SK-N-MC (cell line): ENCODE measurements around the gene OR13J1.

Experiments
- DNase-seq: peaks from one replicate; pipeline ENCODE4 v3.0.0-alpha.2; 2011; ENCODE audit warnings: low read depth, low spot score
- H3K27ac ChIP-seq: fragments of 200-600 bp; sonication (generic); 2 replicates; pipeline ENCODE4 v1.5.1; 2016; ENCODE audit warnings: mixed run types
- H3K36me3 ChIP-seq: fragments of 200-600 bp; sonication (generic); 2 replicates; pipeline ENCODE4 v1.6.1; 2017; ENCODE audit warnings: antibody characterized with exemption, low read length, mixed read lengths; ENCODE audit not compliant: insufficient read depth
- H3K4me3 ChIP-seq: fragments of 200-600 bp; sonication (generic); 2 replicates; pipeline ENCODE4 v1.5.1; 2016
- H3K9ac ChIP-seq: fragments of 200-600 bp; sonication (generic); 2 replicates; pipeline ENCODE4 v1.8.0; 2017; ENCODE audit warnings: mixed run types, mixed read lengths; ENCODE audit not compliant: insufficient read length
- H3K9me3 ChIP-seq: fragments of 200-600 bp; sonication (generic); 2 replicates; pipeline ENCODE4 v1.6.1; 2017; ENCODE audit warnings: low read depth, mild to moderate bottlenecking, antibody characterized with exemption, low read length, moderate library complexity, mixed read lengths
- EZH2 ChIP-seq: fragments of 200-600 bp; sonication (generic); IDR thresholded peaks from one replicate; pipeline ENCODE4 v1.6.1; 2017; ENCODE audit warnings: antibody characterized with exemption
- FOXP2 ChIP-seq: optimal IDR thresholded peaks from 2 replicates; pipeline ENCODE3; 2011; ENCODE audit warnings: mild to moderate bottlenecking, moderate library complexity; ENCODE audit not compliant: insufficient read depth; ENCODE audit errors: extremely low read length, control extremely low read depth
- POLR2AphosphoS5 ChIP-seq: IDR thresholded peaks from 2 replicates; pipeline ENCODE4 v1.6.1; 2012; ENCODE audit warnings: mild to moderate bottlenecking, low read depth, low read length, borderline replicate concordance

OR13J1 gene

GRCh38 chr9:35856206-35856605 is 14.0 kb downstream of the OR13J1 start:
- H3K9me3 ChIP-seq: no peaks in the 10 kb centered on the region
- H3K27ac ChIP-seq: no peak overlapping the region
- no peak for TF ChIP-seq EZH2
- no peak for TF ChIP-seq FOXP2
- TF ChIP-seq POLR2AphosphoS5: no peak
- H3K4me3 ChIP-seq: no peak overlapping the region
- DNase-seq: no peak
- H3K9ac ChIP-seq: no peak overlapping the region
- H3K36me3 ChIP-seq: no peaks in the 10 kb centered on the region

- H3K36me3 ChIP-seq: no peaks in the 10 kb centered on the region
Observed at GRCh38 chr9:35854091-35854762, 16.0 kb downstream of the OR13J1 start.

GRCh38 chr9:35852876-35853865 is 17.0 kb downstream of the OR13J1 start:
- Histone ChIP-seq H3K4me3 (no peak overlapping the region), H3K9ac (no peak overlapping the region), H3K27ac (no peak overlapping the region), H3K36me3 (no peaks in the 10 kb centered on the region), H3K9me3 (no peaks in the 10 kb centered on the region)
- TF ChIP-seq FOXP2 (no peak), POLR2AphosphoS5 (no peak), EZH2 (no peak)
- DNase-seq: no peak

More at GRCh38 chr9:35854091-35854762, 16.0 kb downstream of the OR13J1 start:
- Histone ChIP-seq H3K9me3 (no peaks in the 10 kb centered on the region), H3K4me3 (no peak overlapping the region), H3K9ac (no peak overlapping the region), H3K27ac (no peak overlapping the region)
- DNase-seq: no peak
- TF ChIP-seq EZH2 (no peak), POLR2AphosphoS5 (no peak), FOXP2 (no peak)

- no peak overlapping the region for H3K4me3 ChIP-seq
- no peak for DNase-seq
- TF ChIP-seq POLR2AphosphoS5 (no peak), EZH2 (no peak), FOXP2 (no peak)
Observed at GRCh38 chr9:35852267-35852815, 17.9 kb downstream of the OR13J1 start.

GRCh38 chr9:35847792-35848572 is 22.2 kb downstream of the OR13J1 start:
- TF ChIP-seq FOXP2 (no peak), POLR2AphosphoS5 (no peak), EZH2 (no peak)
- DNase-seq: no peak
- no peaks in the 10 kb centered on the region for H3K9me3 ChIP-seq
- H3K36me3 ChIP-seq: no peaks in the 10 kb centered on the region
- H3K27ac ChIP-seq: no peak overlapping the region
- no peak overlapping the region for H3K9ac ChIP-seq
- no peak overlapping the region for H3K4me3 ChIP-seq

More at GRCh38 chr9:35852267-35852815, 17.9 kb downstream of the OR13J1 start:
- Histone ChIP-seq H3K27ac (no peak overlapping the region), H3K9me3 (no peaks in the 10 kb centered on the region), H3K9ac (no peak overlapping the region), H3K36me3 (no peaks in the 10 kb centered on the region)

- Histone ChIP-seq H3K27ac (no peak overlapping the region), H3K9me3 (no peaks in the 10 kb centered on the region), H3K36me3 (no peaks in the 10 kb centered on the region), H3K4me3 (no peak overlapping the region), H3K9ac (no peak overlapping the region)
- TF ChIP-seq EZH2: no peak
- DNase-seq: no peak
Observed at GRCh38 chr9:35845824-35846771, 24.1 kb downstream of the OR13J1 start.

GRCh38 chr9:35844628-35845270 is 25.5 kb downstream of the OR13J1 start:
- Histone ChIP-seq H3K36me3 (no peaks in the 10 kb centered on the region), H3K4me3 (no peak overlapping the region), H3K9ac (no peak overlapping the region), H3K9me3 (no peaks in the 10 kb centered on the region), H3K27ac (no peak overlapping the region)
- DNase-seq: peak; percentile 24
- TF ChIP-seq EZH2 (no peak), POLR2AphosphoS5 (no peak), FOXP2 (no peak)
